Stimulated activated CD8-positive, alpha-beta memory T cell treated with anti-CD3 and anti-CD28 coated beads, Interleukin-7, amount 100 ng/mL, for 48 hours (primary cell): ENCODE results near the gene RAPGEF3.

Source experiments
- DNase-seq, 2 donors: peaks; one replicate each; pipeline ENCODE4 v3.0.0-alpha.2; 2020; ENCODE audit warnings: low read depth in 1 of 2; ENCODE audit errors: extremely low read depth in 1 of 2

The RAPGEF3 gene

GRCh38 chr12:47762850-47763465 lies 4.3 kb upstream of the RAPGEF3 start:
- no peak for DNase-seq

GRCh38 chr12:47758584-47758833 lies 171 bp downstream of the RAPGEF3 start:
- no peak for DNase-seq

GRCh38 chr12:47757840-47758583 lies 668 bp downstream of the RAPGEF3 start:
- DNase-seq: no peak

- DNase-seq: no peak
These were observed 1.3 kb downstream of the RAPGEF3 start for GRCh38 chr12:47757364-47757839.

- DNase-seq: peak in 1 of 2 donors; percentile 12
These were observed 2.8 kb downstream of the RAPGEF3 start for GRCh38 chr12:47755655-47756562.

- no peak for DNase-seq
These were observed 3.8 kb downstream of the RAPGEF3 start for GRCh38 chr12:47754881-47755280.

GRCh38 chr12:47754126-47754525 lies 4.6 kb downstream of the RAPGEF3 start:
- DNase-seq: no peak

- no peak for DNase-seq
These were observed 5.4 kb downstream of the RAPGEF3 start for GRCh38 chr12:47753021-47754001.

GRCh38 chr12:47752552-47752951 lies 6.1 kb downstream of the RAPGEF3 start:
- no peak for DNase-seq

GRCh38 chr12:47752121-47752520 lies 6.6 kb downstream of the RAPGEF3 start:
- no peak for DNase-seq

GRCh38 chr12:47751561-47751960 lies 7.1 kb downstream of the RAPGEF3 start:
- no peak for DNase-seq

- DNase-seq: no peak
These were observed 7.7 kb downstream of the RAPGEF3 start for GRCh38 chr12:47750916-47751470.

GRCh38 chr12:47750229-47750798 lies 8.4 kb downstream of the RAPGEF3 start:
- no peak for DNase-seq

GRCh38 chr12:47748899-47749298 lies 9.8 kb downstream of the RAPGEF3 start:
- no peak for DNase-seq

GRCh38 chr12:47748507-47748828 lies 10.2 kb downstream of the RAPGEF3 start:
- DNase-seq: no peak

GRCh38 chr12:47747596-47748506 lies 10.8 kb downstream of the RAPGEF3 start:
- no peak for DNase-seq

GRCh38 chr12:47747126-47747525 lies 11.6 kb downstream of the RAPGEF3 start:
- DNase-seq: no peak

GRCh38 chr12:47746523-47746922 lies 12.2 kb downstream of the RAPGEF3 start:
- DNase-seq: no peak

- DNase-seq: no peak
These were observed 12.6 kb downstream of the RAPGEF3 start for GRCh38 chr12:47746073-47746472.
